Heart left ventricle (tissue), 13 donors: ENCODE results near the gene RGMB.

Source experiments
- CTCF ChIP-seq, 12 donors: fragments of 200-600 bp; sonication (generic) in 4 of 12; IDR thresholded peaks; one replicate each; pipeline versions ENCODE4 v1.5.0 to v1.8.0; 2018 to 2022; ENCODE audit warnings: antibody characterized with exemption in 12 of 12, mild to moderate bottlenecking in 5 of 12
- POLR2A ChIP-seq, 2 donors: fragments of 450-650 bp; IDR thresholded peaks; one replicate each; pipeline ENCODE4 v1.6.1; 2017; ENCODE audit warnings: antibody characterized with exemption in 2 of 2, mild to moderate bottlenecking in 2 of 2, moderate library complexity in 2 of 2
- donor health status: ischemic (EF 13 %, LVEDD 7.1; RV severe dilation, severe dysfunction).
- donor health status: DM: no; HTN: yes; CAD: no.
- donor health status: DM: no; HTN: no; CAD: no.
- donor health status: ischemic (EF 25% LVEDD 6.9; RV normal size, moderate dysfunction).
- donor health status: ischemic (EF 25% LVEDD 5.7; RV mildly dilated, moderate dysfunction).
- donor health status: ischemic (EF 35%, LVEDD 5.7; RV mildly dilated, moderate dysfunction).
- donor health status: nonischemic (EF 11% LVEDD 7.7; RV severe dilation, severe dysfunction).
- donor health status: DM: yes; HTN: yes; CAD: no.
- donor health status: PGD.
- donor health status: ischemic (EF 29% LVEDD 5.4; RV normal size, mild dysfunction).
- donor health status: nonischemic (EF 23%, LVEDD 6.1; RV moderate dilation, normal function).

- no peak for TF ChIP-seq CTCF (IDR thresholded peaks at IDR 0.05)
- no peak for TF ChIP-seq POLR2A (IDR thresholded peaks at IDR 0.05)
Observed at GRCh38 chr5:98789029-98789428, 15.6 kb downstream of the RGMB start.
